A673 (cell line): Measurements from ENCODE around the gene EMP1.

ENCODE experiments used
- CTCF ChIP-seq: fragments of 300-800, 200-600 bp; sonication (generic); conservative IDR thresholded peaks from 2 replicates; pipeline ENCODE4 v1.5.1; 2017; ENCODE audit warnings: low read depth, mild to moderate bottlenecking, antibody characterized with exemption, low read length, moderate library complexity, mixed read lengths
- EZH2 ChIP-seq: fragments of 200-600 bp; sonication (generic); IDR thresholded peaks from 2 replicates; pipeline ENCODE4 v1.6.1; 2017; ENCODE audit warnings: borderline replicate concordance, low read depth, mild to moderate bottlenecking, mixed read lengths, antibody characterized with exemption, low read length; ENCODE audit not compliant: poor library complexity, severe bottlenecking

GRCh38 chr12:13195785-13196129 lies 769 bp upstream of the EMP1 start:
- TF ChIP-seq CTCF (no peak), EZH2 (no peak)
